Prostate gland (tissue), 2 donors: ENCODE results near the gene FLYWCH1. TPM values are rescaled to one million over a fixed set of nuclear protein-coding genes. Genes with fewer than 3 reads are reported as not detected.

Experiments
- DNase-seq: peaks from one replicate; pipeline ENCODE4 v3.0.0-alpha.2; 2019; ENCODE audit warnings: low spot score
- H3K27ac ChIP-seq, 2 donors: fragments of 200-600 bp; sonication (generic); 2 replicates each; pipeline ENCODE4 v1.5.1; 2017 to 2019
- H3K27me3 ChIP-seq: fragments of 200-600 bp; sonication (generic); replicated peaks from 2 replicates; pipeline ENCODE4 v1.5.1; 2019; ENCODE audit not compliant: insufficient read depth
- H3K36me3 ChIP-seq, 2 donors: fragments of 200-600 bp; sonication (generic); 1 replicate in 1 of 2; 2 replicates in 1 of 2; pipeline versions ENCODE4 v1.5.1 to v1.8.1; 2017 to 2019
- H3K4me1 ChIP-seq: fragments of 200-600 bp; sonication (generic); replicated peaks from 2 replicates; pipeline ENCODE4 v1.5.1; 2019
- H3K4me3 ChIP-seq, 2 donors: fragments of 200-600 bp; sonication (generic); 2 replicates each; pipeline ENCODE4 v1.5.1; 2017 to 2019
- H3K9me3 ChIP-seq: fragments of 200-600 bp; sonication (generic); 2 replicates; pipeline ENCODE4 v1.5.1; 2017
- POLR2A ChIP-seq: fragments of 450-650 bp; IDR thresholded peaks from one replicate; pipeline ENCODE4 v1.6.1; 2016; ENCODE audit warnings: antibody characterized with exemption, mild to moderate bottlenecking
- POLR2AphosphoS5 ChIP-seq: sonication (generic); formaldehyde crosslinking; IDR thresholded peaks from one replicate; pipeline ENCODE4 v1.6.1; 2017; ENCODE audit warnings: antibody characterized with exemption
- WGBS: methylation state at CpG from one replicate; pipeline ENCODE4 v1.1.5; 2018; 5-methylcytosine and 5-hydroxymethylcytosine counted together
- intact Hi-C: fragments of 100-400 bp; cut with DNase I; formaldehyde crosslinking; loops from one replicate; pipeline ENCODE4 v1.14.2; 2022
- total RNA-seq, 2 donors: library from RNA; depleted of rRNA; stranded (reverse); fragments of >200 nt; gene quantifications; one replicate each; pipeline ENCODE4 v1.1.0, GENCODE V29; 2016
- TF ChIP-seq, protein P1 (sequence below), 4 experiments: fragments of 200-600 bp in 2 of 4; fragments of 450-650 bp in 2 of 4; sonication (generic) in 2 of 4; IDR thresholded peaks; 1 replicate in 3 of 4; 2 replicates in 1 of 4; pipeline ENCODE4 v1.5.1; 2016 to 2019; ENCODE audit warnings: antibody characterized with exemption in 4 of 4, mild to moderate bottlenecking in 2 of 4, moderate library complexity in 2 of 4

The FLYWCH1 gene
- total RNA-seq, 2 donors from 2014 or later: 53.0 to 55.6 TPM

DNA sequence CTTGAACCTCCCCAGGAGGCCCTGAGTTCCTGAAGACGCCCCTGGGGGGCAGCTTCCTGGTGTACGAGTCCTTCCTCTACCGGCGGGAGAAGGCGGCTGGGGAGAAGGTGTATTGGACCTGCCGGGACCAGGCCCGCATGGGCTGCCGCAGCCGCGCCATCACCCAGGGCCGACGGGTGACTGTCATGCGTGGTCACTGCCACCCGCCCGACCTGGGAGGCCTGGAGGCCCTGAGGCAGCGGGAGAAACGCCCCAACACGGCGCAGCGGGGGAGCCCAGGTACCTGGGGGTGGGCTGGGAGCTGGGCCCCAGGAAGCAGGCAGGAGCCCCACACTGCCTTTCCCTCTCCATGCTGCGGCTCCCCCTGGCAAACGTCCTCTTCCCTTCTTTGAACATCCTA, 22.0 kb downstream of the FLYWCH1 start:
- Histone ChIP-seq H3K27ac (no peak overlapping the region), H3K36me3 (peaks cover 9 to 33% of the 10 kb centered on the region in 2 donors), H3K4me3 (no peak overlapping the region), H3K27me3 (no peaks in the 10 kb centered on the region), H3K4me1 (peaks cover under 1% of the 10 kb centered on the region), H3K9me3 (no peaks in the 10 kb centered on the region)
- TF ChIP-seq POLR2A (no peak), POLR2AphosphoS5 (no peak)
- TF ChIP-seq, protein P1, sequence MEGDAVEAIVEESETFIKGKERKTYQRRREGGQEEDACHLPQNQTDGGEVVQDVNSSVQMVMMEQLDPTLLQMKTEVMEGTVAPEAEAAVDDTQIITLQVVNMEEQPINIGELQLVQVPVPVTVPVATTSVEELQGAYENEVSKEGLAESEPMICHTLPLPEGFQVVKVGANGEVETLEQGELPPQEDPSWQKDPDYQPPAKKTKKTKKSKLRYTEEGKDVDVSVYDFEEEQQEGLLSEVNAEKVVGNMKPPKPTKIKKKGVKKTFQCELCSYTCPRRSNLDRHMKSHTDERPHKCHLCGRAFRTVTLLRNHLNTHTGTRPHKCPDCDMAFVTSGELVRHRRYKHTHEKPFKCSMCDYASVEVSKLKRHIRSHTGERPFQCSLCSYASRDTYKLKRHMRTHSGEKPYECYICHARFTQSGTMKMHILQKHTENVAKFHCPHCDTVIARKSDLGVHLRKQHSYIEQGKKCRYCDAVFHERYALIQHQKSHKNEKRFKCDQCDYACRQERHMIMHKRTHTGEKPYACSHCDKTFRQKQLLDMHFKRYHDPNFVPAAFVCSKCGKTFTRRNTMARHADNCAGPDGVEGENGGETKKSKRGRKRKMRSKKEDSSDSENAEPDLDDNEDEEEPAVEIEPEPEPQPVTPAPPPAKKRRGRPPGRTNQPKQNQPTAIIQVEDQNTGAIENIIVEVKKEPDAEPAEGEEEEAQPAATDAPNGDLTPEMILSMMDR (IDR thresholded peaks at IDR 0.05): no peak
- 94% methylated on average over 17 of the region's 22 CpGs for WGBS
- intact Hi-C loops: no loop called here
- DNase-seq: no peak

DNA sequence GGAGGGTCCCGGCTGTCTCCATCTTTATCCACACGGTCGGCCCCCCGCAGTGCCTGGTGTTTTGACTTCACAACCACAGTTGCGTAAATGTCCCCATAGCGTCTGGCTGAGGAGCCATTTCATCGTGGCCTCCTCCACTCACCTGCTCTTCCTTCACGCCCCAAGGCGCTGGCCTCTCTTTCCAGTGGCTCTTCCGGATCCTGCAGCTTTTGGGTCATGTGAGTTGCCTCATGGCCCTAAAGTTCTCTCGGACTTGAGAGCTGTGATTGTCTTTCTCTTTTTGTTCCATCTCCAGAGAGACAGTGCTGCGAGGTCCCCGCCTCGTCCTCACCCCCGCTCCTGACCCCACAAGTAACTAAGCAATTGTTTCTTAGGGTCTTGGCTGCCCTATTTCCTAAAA, 22.7 kb downstream of the FLYWCH1 start:
- Histone ChIP-seq H3K27ac (no peak overlapping the region), H3K9me3 (no peaks in the 10 kb centered on the region), H3K27me3 (no peaks in the 10 kb centered on the region), H3K4me3 (no peak overlapping the region), H3K36me3 (peaks cover 9 to 33% of the 10 kb centered on the region in 2 donors), H3K4me1 (no peaks in the 10 kb centered on the region)
- no peak for TF ChIP-seq POLR2AphosphoS5
- TF ChIP-seq POLR2A: no peak
- TF ChIP-seq, protein P1 (IDR thresholded peaks at IDR 0.05): no peak
- WGBS: 83% methylated on average over 15 of the region's 15 CpGs
- DNase-seq: no peak
- intact Hi-C loops: no loop called here

DNA sequence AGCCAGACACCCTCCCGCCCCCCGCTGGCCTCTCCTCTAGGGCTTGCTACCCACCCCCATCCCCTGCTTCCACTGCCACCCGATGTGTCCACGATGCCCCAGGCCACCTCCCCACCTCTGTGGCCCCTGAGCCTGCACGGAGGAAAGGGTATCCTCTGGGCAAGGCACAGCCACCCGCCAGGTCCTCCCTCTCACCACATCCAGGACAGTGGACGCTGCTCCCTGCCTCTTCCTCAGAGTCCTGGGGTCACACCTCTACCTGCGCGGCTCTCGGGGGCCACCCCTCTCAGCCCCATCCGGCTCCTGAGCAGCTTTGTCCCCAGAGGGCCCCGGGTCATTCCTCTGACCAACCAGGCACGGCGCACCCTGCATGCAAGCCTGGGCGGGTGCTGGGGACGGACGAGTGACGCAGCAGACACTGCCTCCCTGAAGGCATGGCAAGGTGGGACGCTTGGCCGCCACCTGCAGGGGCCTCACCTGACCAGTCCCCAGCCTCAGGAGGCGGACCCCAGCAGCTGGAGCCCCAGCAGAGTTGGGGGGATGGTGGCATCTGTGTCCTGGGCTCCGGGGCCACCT, 24.8 kb downstream of the FLYWCH1 start:
- no peaks in the 10 kb centered on the region for H3K27me3 ChIP-seq
- intact Hi-C loops: no loop called here
- H3K36me3 ChIP-seq: peaks cover 13 to 19% of the 10 kb centered on the region in 2 donors
- H3K4me3 ChIP-seq: no peak overlapping the region
- no peak for DNase-seq
- TF ChIP-seq, protein P1 (IDR thresholded peaks at IDR 0.05): no peak
- no peak for TF ChIP-seq POLR2AphosphoS5
- TF ChIP-seq POLR2A: no peak
- H3K27ac ChIP-seq: no peak overlapping the region
- no peaks in the 10 kb centered on the region for H3K4me1 ChIP-seq
- H3K9me3 ChIP-seq: no peaks in the 10 kb centered on the region
- 91% methylated on average over 18 of the region's 22 CpGs for WGBS

DNA sequence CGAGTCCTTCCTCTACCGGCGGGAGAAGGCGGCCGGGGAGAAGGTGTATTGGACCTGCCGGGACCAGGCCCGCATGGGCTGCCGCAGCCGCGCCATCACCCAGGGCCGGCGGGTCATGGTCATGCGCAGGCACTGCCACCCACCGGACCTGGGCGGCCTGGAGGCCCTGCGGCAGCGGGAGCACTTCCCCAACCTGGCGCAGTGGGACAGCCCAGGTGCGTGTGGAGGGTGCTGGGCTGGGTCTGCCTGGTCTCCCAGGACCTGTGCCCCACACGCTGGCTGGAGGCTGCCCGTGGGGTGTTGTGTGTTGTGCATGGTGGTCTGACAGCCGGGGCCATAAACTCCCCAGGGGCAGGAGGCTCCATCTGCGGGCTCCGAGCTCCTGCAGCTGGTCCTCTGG, 25.4 kb downstream of the FLYWCH1 start:
- intact Hi-C loops: no loop called here
- DNase-seq: no peak
- no peaks in the 10 kb centered on the region for H3K9me3 ChIP-seq
- no peaks in the 10 kb centered on the region for H3K4me1 ChIP-seq
- no peaks in the 10 kb centered on the region for H3K27me3 ChIP-seq
- 90% methylated on average over 17 of the region's 24 CpGs for WGBS
- TF ChIP-seq, protein P1 (IDR thresholded peaks at IDR 0.05): no peak
- no peak for TF ChIP-seq POLR2AphosphoS5
- no peak for TF ChIP-seq POLR2A
- H3K36me3 ChIP-seq: peaks cover 13 to 19% of the 10 kb centered on the region in 2 donors
- H3K27ac ChIP-seq: no peak overlapping the region
- H3K4me3 ChIP-seq: no peak overlapping the region

DNA sequence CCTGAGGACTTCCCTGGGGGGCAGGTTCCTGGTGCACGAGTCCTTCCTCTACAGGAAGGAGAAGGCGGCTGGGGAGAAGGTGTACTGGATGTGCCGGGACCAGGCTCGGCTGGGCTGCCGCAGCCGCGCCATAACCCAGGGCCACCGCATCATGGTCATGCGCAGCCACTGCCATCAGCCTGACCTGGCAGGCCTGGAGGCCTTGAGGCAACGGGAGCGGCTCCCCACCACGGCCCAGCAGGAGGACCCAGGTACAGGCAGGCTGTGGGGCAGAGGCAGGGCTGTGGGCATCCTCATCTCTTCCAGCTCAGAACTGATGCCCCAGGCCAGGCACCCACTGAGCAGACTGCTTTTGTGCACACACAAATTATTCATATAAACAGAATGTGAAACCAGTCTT, 26.5 kb downstream of the FLYWCH1 start:
- Histone ChIP-seq H3K4me3 (no peak overlapping the region), H3K4me1 (no peaks in the 10 kb centered on the region), H3K27me3 (no peaks in the 10 kb centered on the region), H3K27ac (no peak overlapping the region), H3K9me3 (no peaks in the 10 kb centered on the region), H3K36me3 (peaks cover 13 to 19% of the 10 kb centered on the region in 2 donors)
- no peak for DNase-seq
- 93% methylated on average over 9 of the region's 12 CpGs for WGBS
- intact Hi-C loops: no loop called here
- TF ChIP-seq POLR2AphosphoS5 (no peak), POLR2A (no peak)
- TF ChIP-seq, protein P1 (IDR thresholded peaks at IDR 0.05): no peak
